GM19351 (cell line): ENCODE data around the gene SSBP3.
"Not testable (repeated sequence)": the region's sequence is repeated elsewhere in the genome, so short reads cannot be mapped to it uniquely, and the experiment has no call there.

Experiments used
- ATAC-seq: cut with Tn5 transposase; IDR thresholded peaks from one replicate; pipeline ENCODE4 v1.9.1; 2021; ENCODE audit warnings: mild to moderate bottlenecking, moderate library complexity; ENCODE audit not compliant: unreplicated experiment

Gene SSBP3

DNA sequence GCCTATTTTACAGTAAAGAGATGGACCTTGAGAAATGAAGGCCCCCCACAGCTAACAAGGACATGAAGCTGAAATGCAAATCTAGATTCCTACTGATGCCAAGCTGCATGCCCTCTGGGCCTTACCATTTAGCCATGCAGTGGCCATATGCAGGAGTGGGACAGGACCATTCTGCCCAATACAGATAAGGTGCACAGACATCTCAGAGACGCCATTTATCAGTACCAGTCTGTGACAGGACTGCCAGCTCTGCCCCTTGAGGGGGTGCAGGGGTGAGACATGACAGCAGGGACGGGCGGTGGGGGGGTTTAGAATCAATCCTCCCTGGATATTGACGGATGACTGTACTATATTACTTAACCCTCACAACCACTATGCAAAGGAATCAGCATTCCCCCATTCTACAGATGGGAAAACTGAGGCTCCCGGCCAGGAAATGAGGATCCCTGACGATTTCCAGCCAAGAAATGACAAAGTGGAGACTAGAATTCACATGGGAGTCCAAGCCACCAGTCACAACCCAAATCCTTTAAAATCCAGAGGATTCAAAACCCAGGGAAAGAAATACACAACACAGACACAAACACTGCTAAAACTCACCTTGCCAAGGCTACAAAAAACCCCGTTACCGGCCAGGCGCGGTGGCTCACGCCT, 10.8 kb downstream of the SSBP3 start:
- ATAC-seq = no peak

DNA sequence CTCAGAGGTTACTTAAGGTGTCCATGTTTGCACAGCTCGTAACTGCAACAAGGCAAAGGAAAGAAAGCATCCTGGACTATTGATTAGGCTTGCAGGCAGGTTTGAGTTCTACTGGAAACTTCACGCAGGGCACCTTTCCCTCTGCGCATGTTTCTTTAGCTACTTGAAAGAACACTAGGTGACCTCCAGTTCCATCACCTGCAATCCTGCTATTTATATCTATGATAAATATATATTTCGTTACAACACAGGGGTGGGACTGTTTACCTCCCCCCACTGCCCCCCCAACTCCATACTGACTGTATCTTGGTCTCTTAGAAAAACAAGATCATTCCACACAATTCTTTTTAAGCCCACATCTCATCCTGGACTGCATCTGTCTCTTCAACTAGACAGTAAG, 12.1 kb downstream of the SSBP3 start:
- ATAC-seq = no peak

DNA sequence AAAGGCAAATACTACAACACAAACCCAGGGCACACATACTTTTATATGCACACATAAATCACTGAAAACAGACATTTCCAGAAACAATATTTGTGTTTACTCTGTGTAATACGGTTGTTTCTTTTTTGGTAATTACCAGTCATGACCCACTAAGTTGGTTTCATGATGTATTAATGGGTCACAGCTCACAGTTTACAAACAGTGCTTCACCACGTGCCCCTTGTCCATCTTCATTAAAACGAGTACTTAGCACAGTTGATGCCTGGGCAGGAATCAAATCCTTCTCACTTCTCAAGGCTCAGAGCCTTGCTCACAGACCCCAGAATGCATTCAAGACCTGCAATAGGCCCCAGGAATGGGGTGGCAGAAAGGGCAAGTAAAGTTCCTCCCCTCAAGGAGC, 13.8 kb downstream of the SSBP3 start:
- ATAC-seq = no peak

DNA sequence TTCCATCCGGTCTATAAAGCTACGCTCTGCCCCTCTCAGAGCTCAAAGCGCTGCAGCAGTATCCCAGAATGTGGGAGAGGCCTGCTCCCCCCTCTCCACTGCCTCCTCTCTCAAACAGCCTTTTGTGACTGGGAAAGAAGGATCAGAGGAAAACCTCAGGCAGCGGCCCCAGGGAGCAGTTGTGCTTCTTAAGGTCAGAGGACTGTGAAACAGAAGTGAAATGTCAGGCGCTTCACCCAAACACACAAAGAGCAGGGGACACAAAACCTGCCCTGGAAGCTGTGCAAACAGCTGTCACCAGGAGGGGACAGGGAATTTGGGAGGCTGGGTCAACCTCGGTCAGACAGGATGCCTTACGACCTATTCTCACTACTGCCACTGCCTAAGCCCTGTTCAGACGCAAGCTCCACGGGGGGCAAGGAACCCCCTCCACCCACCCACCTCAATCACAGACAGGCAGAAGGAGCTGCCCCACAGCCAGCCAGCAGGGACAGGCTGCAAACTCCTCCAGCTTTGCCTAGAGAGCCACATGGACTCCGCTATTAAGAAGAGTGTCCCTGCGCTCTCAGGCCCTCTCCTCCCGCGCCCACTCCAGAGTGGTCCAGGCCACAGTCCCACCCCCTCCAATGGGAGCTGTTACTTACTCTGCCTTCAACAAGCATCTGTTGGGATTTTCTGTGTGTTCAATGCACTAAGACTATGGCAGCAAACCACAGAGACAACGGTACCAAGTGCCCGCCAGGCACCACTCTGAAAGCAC, 14.6 kb downstream of the SSBP3 start:
- no peak for ATAC-seq

DNA sequence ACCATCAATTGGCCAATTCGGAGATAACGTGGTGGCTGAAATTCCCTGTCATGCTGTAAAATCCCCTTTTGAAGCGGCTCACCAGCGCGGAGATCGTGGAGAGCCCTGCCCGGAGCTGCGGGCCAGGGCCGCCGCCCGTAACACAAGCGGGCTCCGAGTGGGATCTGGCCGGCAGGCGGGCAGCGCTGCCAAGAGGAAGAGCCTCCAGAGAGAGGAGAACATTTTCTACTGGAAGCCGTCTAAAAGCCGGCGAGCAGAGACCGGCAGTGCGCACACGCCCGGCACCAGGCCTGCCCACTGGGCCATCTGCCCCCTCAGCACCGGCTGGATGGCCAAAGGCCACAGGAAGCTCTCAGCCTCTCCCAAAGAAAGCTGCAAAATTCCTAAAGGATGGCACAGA, 15.5 kb downstream of the SSBP3 start:
- no peak for ATAC-seq

DNA sequence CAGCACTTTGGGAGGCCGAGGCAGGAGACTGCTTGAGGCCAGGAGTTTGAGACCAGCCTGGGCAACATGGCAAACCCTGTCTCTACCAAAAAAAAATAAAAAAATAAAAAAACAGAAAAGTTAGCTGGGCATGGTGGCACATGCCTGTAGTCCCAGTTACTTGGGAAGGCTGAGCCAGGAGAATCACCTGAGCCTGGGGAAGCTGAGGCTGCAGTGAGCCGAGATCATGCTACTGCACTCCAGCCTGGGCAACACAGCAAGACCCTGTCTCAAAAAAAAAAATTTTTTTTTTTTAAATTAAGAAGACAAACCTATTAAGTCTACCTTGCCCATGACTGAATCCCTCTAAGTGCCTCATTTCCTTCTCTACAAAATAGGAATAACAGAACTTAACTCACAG, 16.6 kb downstream of the SSBP3 start:
- ATAC-seq = not testable (repeated sequence)

DNA sequence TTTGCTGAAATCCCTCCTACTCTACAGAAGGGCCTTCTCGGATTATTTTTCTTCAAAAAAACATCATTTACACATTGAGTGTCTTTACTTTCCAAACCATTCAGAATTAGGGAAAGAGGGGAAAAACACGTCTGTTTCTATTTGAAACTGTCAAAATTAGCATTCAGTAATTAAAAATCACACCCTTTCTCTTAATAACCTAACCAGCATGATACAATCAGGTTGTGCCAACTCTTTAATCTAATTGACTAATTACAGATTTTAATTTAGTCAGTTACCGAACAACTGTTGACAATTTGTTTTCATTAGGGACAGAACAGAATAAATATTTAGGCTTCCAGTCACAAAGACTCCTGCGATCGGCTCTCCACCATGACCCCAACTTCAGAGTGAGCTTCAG, 18.8 kb downstream of the SSBP3 start:
- ATAC-seq = no peak

DNA sequence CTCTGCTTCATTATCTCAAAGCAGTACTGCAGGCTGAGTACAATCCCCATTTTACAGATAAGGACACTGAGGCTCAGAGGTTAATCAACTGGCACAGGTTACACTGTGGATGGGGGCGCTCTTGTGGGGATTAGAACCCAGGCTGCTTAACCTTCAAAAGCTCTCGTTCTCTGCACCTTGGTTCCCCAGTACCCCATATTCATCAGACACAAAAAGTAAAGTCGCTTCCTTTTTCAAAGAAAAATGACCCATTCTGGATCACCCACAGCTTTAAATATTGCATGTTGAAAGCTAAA, 20.5 kb downstream of the SSBP3 start:
- ATAC-seq = no peak

DNA sequence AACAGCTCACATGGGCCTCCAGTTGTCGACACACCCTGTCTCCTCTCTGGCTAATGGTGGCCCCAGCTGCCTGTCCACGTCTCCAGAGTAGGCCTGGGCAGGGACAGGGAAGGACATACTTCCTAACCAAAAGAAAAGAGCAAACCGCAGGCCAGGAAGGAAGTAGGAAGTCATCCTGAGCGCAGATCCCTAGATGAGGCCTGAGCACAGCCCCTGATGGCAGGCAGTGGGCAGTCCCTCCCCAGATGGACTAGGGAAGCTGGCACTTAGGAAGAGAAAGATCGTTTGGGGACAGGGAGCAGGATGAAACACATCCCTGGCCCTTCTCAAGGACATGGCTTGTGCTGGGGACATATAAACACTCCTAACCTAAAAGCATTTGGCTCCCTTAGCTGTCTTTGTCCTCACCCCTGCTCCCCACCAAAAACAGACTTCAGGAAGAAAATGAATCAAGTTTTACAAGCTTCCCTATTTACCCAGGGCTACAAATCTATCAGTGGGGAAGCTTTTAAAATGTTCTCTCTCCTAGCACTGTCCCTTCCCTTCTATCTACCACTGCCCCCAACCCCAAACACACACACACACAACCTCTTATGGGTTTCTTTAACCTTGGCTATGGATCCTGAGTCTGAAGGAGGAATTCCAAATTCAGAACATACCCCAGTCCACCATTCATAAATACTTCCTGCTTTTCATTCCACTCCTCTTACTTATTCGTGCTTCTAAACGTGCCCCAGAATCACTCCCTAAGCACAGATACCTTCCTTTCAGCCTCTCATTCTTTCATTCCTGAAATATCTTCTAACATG, 21.1 kb downstream of the SSBP3 start:
- no peak for ATAC-seq

DNA sequence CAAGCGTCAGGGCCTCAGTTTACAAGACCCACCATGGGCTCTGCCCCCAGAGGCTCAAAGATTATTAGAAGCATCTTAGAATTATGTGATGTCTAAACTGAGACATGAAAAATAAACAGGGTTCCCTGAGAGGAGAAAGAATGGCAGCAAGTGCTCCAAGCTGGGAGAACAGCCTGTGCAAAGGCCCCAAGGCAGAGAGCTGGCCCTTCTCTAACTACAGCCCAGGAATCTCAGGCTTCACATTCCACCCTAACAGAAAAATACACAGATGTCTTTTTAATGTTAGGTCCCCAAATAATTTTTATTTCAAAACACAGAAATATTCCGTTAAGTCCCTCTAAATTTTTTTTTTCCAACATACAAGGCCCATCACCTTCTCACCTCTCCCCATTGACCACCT, 21.7 kb downstream of the SSBP3 start:
- no peak for ATAC-seq

DNA sequence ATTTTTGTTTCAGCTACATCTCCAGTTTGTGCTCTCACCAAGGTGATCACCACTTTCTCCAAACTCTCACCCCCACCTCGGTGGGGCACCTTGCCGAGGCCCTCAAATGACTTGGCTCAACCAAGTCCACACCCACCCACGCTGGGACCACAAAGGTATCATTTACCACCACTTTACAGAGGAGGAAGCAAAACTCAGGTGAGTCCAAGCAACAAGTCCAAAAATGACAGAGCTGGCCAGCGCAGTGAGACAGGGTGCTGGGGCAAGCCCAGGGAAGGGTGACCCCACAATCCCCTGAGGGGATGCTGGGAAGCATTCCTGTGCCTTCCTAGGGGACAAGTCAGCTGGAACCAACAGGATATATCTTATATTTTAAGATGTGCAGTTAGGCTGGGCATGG, 24.7 kb downstream of the SSBP3 start:
- ATAC-seq = no peak

DNA sequence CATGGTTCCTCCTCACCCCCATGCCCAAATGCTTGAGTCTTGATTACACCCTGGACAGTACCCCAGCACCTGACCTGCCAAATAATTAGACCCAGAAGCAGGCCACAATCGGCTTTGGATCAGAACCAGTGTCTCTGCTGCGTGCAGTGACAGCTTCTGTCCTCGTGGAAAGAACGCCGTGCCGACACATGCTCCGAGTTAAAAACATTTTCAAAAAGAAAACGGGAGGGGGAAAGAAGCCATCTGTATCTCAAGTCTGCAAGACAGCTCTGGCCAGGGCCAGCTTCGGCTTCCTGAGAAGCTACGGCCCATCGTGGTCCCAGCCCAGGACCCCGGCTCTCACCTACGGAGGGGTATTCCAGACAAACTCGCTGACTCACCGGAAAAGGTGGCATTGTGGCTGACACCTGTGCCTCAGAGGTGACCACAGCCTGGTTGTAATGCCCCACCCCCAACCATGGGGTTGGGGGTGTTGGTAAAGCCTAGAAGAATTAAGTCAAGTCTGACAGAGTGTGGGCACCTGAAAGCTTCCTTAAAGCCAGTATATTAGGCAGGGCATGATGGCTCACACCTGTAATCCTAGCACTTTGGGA, 25.8 kb downstream of the SSBP3 start:
- ATAC-seq = no peak

DNA sequence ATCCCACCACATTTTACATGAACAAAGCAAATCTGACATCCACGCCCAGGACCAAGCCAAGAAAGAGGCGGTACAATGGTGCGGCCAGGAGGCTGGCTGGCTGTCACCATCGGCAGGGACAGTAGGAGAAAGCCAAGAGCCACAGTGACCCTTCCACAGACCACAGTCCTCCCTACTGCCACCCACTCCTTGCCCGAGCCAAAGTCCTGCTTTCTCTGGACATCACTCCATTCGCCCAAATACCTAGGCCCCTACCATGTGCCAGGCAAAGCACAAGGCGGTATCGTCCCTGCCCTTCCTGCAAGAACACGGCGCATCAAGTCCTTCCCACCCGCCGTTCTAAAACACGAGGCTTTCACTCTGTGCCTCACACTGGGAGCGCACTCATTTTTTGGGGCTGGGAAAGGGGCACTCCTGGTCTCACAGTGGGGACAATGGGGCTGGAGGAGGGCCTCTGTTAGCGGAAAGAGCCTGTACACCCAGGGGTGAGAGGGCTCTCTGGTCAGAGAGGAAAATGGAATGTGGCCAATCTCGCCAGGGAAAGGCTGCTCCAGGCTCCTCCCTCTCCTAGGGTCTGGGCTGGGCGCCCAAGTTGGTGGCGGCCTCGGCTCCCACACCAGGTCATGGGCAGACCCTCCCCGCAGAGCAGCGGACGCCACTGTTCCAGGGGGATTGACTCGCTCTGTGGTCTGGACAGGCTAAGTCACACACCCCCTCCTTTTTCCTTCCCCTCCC, 26.5 kb downstream of the SSBP3 start:
- ATAC-seq = no peak

DNA sequence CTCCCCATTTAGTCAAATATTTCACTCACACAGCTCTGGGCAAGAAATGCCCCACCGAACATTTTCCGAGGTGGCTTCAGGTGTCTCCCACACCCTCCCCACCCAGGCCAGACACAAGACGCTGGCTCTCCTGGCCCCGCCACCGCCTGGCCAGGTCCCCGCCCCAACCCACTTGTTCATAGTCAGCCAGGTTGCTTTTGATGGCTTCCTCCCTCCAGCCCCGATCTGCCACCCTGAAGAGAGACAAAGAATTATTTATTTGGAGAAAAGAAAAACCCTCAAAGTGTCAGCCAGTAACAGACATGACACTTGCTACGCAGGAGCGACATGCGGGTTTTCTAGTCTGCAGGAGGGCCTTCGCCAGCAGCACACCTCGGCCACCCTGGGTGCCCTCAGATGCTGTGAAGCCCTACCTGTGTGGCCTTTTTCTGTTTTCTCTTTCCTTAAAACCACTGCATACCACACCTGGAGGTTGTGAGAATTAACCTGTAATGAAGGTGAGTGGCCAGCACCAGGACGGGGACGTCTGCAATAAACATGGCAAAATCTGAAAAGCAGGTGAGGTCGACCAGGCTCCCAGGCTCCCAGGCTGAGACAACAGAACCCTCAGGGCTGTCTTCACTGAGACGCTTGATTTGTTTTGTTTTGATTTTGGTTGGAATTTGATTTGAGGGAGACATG, 27.2 kb downstream of the SSBP3 start:
- no peak for ATAC-seq

DNA sequence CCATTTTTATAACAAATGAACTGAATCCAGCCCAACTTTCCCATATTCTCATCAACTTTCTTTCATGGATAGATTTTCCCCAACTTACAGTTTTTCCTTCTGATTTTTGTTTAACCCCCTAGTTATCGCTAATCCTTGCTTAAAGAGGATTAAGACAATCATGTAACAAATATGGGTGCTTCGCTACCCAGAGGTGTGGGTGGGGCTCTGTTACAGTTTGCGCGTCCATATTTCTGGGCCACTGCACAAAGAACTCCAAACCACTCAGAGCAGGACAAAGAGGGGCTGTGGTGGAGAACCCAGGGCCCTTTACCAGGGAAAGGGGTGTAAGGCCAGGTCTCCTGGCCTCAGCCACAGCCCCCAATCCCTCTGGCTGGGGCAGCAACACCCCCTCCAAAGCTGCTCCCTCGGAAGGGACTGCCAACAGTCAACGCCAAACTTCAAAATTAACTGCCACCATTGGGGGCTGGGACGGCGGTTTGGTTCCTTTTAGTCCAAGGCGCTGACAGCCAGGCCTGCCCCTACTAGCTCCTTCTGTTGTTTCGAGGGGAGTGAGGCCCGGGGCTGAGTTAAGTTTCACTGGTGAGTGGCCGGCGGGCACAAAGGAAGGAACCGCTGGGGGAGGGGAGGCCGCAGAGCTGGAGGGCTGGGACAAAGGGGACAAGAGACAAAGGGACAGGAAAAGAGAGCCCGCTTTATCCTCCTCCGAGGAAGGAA, 27.9 kb downstream of the SSBP3 start:
- no peak for ATAC-seq

DNA sequence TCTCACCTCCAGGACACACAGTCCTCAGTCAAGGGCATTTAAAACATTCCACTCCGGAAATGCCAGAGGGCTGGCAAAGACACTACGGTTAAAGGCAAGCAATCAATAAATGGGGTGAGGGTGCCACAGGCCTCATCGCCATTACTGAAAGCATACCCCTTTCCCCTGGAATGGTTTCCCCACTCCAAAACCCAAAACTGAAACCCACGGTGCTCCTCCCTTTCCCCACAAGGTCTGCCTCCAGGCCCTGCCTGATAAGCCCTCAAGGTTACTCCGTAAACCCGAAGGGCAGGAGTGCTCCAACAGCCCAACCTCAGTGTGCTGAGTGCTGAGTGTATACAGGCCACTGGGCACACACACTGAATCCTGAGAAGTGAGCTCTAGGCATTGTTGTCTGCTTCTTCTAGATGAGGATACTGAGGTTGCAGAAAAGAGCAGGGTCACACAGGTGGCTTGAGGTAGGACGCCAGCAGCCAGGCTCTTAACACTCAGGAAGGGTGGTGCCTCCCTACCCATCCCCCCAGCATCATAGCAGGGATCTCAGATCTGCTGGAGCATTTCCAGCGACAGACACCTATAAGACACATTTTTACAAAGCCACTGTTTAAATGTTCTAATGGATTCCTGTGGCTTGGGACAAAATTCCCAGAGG, 29.0 kb downstream of the SSBP3 start:
- ATAC-seq = no peak

DNA sequence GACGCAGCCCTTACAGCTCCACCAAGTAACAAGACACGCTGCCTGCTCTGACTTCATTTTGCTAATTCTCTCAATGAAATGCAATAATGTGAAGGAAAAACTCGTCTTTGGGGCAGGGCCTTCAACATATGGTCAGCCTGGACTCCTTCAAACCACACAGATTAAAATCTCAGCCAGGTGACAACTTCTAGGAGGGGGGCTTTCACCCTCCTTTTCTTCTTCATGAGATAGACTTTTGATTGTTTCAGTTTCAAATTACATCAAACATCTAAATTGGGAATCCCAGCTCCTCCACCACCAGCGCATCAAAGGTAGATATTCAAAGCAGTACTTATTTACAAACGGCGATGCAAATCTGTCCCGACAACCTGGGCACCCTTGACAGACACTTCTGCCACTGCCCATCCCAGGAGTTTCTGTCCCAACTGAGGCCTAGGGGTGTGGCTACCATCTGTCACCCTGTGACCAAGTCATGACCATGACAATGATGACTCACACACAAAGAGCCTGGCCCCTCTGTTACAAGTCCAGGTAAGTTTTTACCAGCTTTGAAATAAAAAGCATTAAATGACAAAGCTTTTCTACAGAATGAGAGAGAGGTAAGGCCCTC, 29.7 kb downstream of the SSBP3 start:
- peak; percentile 59 for ATAC-seq

DNA sequence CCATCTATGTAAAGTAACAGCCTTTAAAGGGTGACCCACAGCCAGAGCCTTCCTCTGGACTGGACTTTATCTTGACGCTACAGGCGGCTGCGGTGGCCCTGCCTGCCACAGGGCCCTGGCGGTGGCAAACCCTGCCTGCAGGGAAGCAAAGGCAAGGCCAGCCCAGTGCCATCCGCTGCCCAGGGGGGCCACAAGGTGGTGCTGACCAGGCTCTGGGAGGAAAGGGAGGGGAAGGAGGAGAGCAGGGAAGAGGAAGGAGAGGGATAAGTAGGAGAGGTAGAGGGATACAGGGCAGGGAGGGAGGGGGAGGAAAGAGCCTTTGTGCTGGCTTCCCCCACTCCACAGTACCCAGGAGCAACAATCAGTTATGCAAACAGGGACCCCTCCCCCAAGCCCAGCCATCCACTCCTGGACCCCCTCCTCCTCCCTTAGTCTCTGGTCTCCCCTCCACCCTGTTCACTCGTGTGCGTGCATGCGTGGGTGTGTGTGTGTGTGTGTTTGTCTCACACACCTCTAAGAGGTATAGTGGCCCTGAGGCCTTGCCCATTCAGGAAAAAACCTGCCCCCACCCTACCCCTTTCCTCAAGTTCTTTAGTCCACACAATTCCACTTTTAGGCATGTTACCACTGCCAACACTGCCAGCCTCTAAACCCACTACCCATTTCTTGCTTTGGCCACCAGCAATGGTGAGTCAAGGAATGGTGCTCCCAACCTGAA, 30.3 kb downstream of the SSBP3 start:
- no peak for ATAC-seq
